Astrocyte of the hippocampus (primary cell): ENCODE results near the gene HELLS.
"Not testable (repeated sequence)": the region's sequence is repeated elsewhere in the genome, so short reads cannot be mapped to it uniquely, and the experiment has no call there.

Experiments used
- DNase-seq: peaks from one replicate; pipeline ENCODE4 v3.0.0; 2011; ENCODE audit warnings: low read depth, low spot score

The HELLS gene

GRCh38 chr10:94607111-94607510 is 61.5 kb downstream of the HELLS start:
- DNase-seq, result no peak

- no peak for DNase-seq
Observed at GRCh38 chr10:94608559-94608958, 63.0 kb downstream of the HELLS start.

GRCh38 chr10:94614558-94614957 is 69.0 kb downstream of the HELLS start:
- DNase-seq, result no peak

GRCh38 chr10:94617389-94617944 is 71.9 kb downstream of the HELLS start:
- DNase-seq, result no peak

- no peak for DNase-seq
Observed at GRCh38 chr10:94622666-94623205, 77.1 kb downstream of the HELLS start.

GRCh38 chr10:94623572-94623971 is 78.0 kb downstream of the HELLS start:
- peak; percentile 51 for DNase-seq

- peak; percentile 7 for DNase-seq
Observed at GRCh38 chr10:94626476-94626875, 80.9 kb downstream of the HELLS start.

GRCh38 chr10:94627511-94627910 is 81.9 kb downstream of the HELLS start:
- no peak for DNase-seq

GRCh38 chr10:94630017-94630688 is 84.6 kb downstream of the HELLS start:
- DNase-seq, result peak; percentile 43

- DNase-seq, result no peak
Observed at GRCh38 chr10:94631077-94631875, 85.7 kb downstream of the HELLS start.

GRCh38 chr10:94632954-94633353 is 87.4 kb downstream of the HELLS start:
- DNase-seq, result no peak

- not testable (repeated sequence) for DNase-seq
Observed at GRCh38 chr10:94638097-94638496, 92.5 kb downstream of the HELLS start.

GRCh38 chr10:94639902-94640301 is 94.3 kb downstream of the HELLS start:
- no peak for DNase-seq

GRCh38 chr10:94640562-94640961 is 95.0 kb downstream of the HELLS start:
- no peak for DNase-seq

GRCh38 chr10:94641480-94641879 is 95.9 kb downstream of the HELLS start:
- DNase-seq, result no peak

GRCh38 chr10:94644352-94644751 is 98.8 kb downstream of the HELLS start:
- DNase-seq, result no peak

- DNase-seq, result no peak
Observed at GRCh38 chr10:94645285-94645684, 99.7 kb downstream of the HELLS start.
